ENCODE measurements around the gene ITPR2.
"Not testable (repeated sequence)": the region's sequence is repeated elsewhere in the genome, so short reads cannot be mapped to it uniquely, and the experiment has no call there.

The ITPR2 gene

DNA sequence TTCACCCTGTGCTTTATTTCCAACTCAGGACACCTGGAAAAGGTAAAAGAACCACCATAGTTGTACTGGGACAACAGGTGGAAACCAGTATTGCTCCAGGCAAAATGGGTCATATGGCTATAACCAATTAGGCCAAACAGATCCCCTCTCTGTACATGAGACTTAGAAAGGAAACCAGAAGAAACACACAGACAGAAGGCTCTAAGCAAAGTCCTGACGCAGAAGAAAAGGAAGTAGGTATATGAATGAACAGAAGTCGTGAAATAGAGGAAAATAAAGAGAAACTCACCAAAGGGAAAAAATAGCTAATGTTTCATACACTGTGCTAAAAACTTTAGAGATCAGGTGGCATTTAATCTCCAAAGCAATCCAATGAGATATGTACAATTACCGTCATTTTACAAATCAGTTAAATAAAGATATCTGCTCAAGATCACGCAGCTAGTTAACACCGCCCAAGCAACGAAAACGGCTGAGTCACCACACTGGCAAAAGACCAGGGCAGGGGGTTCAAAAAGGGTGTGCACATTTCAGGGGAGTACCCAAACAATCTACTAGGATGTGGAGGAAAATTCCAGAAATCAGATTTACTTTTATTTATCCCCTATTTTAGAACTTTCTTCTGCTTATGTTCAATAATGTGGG, 82.3 kb downstream of the ITPR2 start:
- no peak for DNase-seq

DNA sequence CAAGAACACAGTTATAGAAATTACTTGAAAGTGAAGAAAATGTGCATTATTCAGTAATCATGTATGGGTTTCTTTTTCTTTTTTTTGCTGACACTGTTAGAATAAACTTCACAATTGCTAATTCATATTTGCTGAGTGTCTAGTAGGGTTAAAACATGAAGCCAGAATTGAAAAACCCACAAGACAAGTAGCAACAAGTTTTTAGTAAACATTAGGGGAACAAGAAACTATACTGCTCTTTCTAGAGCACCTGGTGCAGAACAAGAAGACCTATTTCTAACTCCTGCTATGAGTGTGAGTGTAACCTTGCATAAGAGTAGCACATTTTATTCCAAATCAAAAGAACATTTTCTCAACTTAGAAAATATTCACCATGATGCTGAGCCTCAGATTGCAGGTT, 83.2 kb downstream of the ITPR2 start:
- DNase-seq: no peak

DNA sequence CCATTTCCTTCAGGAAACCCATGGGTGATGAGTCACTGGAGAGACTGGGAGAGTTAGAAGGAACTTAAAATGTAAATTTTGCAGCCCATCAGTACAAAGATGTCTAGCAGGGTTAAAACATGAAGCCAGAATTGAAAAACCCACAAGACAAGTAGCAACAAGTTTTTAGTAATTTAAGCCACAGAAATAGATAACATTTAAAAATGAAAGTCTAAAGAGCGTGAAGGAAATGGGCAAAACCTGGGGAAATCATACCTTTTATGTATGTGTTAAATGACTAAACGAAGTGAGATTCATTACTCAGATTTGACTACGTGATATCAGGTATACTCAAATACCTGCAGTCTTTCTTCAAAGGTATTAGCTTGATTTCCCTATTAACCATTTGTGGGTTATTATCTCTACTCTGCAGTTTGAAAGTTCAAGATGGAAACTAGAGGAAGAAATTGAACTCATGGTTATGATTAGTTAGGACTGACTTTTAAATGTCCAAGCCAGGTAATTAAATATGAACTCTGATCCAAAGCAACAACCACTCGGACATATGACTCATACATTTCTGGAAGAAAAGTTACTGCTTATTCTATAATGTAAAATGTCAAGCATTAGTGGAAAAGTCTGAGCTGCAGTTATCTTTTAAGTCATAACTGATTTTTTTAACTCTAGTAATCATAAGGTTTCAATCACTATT, 84.1 kb downstream of the ITPR2 start:
- no peak for DNase-seq

DNA sequence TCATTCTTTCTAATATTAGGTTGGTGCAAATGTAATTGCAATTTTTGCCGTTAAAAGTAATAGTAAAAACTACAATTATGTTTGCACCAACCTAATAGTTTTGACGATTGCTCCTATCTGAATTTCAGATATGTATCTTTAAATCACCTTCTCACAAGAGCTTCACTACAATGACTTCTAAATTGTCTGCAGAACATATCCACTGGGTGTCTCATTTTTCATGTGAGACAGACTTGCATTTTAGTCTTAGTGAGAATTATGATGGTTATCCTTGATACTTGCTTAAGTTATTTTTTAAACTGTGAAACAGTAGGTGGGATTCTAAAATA, 84.6 kb downstream of the ITPR2 start:
- no peak for DNase-seq

DNA sequence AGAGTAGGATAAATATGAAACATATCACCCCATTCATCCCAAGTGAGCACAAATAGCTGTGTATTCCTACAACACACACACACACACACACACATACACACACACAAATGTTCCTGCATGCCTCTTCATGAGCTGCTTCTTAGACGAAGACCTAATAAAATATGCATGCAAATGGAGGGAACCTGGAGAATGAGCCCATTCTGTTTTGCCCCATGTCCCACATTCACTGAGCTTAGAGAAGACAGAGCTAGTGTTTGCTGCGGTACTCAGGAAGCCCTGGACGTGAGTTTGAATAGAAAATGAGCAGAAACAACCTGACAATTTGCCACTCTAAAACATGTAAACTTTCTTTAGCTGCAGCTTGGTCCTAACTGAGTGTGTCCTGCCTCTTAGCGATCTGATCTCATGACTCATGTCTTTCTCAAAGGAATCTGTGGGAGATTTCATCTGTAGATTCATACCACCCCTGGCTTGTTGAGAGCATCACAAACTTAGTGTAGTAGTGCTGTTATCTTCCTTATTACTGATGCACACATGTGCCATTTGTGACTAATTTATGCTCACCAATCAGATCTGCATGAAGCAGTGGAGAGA, 86.8 kb downstream of the ITPR2 start:
- no peak for DNase-seq

DNA sequence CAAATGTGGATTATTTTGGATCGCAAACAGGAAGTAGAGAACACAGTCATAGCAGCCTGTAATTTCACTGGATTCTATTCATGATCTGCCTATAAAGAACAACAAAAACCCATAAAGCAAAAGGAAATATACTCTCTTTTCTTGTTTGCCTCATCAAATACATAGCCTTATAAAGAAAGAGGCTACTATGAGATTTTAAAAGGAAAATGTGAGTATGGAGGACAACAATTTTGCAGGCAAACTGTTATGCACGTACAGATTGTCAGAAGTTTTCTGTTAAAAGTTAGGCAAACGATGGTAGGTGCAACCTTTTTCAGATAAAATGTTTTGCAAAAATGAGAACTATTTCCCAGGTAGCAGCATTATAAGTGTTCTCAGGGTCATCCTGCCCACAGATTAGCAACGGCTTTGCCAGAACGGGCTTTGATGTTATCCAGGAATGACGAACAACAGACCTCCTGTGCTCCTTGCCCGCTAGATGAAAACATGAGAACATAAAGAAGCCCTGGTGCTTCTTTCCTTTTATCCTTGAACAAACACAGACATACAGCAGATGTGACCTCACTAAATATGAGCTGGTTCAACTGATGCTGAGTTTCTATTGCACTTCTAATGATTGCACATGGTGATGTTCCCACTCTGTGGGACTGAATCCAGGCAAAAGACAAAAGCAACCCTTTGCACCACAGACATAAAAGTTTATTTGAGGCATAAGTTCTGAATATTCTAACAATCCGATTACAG, 88.1 kb downstream of the ITPR2 start:
- DNase-seq: no peak

DNA sequence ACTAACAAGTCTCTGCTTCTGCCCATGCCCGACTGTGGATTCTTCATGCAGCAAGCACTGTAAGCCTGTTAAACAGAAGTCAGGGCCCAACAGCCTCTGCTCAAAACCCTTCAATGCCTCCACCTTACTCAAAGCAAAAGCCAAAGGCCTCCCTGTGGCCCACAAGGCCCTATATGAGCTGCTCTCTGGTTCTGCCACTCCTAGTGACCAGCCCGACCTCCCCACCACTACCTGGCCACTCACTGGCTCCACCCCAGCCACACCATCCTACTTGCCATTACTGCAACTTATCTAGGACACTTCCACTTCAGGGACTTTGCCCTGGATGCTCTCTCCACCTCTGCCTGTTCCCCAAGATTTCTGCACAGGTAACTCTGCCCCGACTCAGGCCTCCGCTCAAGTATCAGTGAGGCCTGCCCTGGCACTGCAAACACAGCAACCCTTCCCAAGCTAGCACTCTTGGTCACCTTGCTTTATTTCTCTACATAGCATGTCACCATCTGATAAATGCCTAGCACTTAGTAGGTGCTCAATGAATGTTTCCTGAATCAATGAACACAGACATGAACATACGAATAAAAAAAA, 88.9 kb downstream of the ITPR2 start:
- no peak for DNase-seq

DNA sequence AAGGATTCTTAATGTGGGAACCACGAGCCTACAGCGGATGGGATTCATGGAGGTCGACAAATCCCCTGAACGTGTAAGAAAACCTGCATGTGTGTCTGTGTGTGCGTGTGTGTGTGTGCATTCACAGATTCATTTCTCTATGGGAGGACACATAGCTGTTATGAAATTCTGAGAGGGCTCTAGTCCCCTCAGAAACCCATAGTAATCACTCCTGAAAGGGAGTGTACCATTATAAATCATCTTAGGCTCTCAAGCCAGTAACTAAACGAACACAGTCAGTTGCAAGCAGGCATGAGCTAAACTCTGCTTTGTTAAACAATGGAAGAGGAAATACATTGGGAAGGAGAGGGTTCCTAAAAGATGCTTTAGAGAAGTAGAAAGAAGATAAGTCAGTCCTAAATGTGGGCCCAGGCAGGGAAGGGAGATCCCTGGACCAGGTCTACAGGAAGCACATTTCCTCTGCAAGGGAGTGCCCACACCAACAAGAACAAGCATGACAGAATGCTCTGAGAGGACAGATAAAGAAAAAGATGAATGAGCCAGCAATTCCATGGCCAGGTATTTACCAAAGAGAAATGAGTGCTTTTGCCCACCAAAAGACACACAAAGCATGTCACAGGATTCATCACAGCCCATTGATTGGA, 91.3 kb downstream of the ITPR2 start:
- no peak for DNase-seq

DNA sequence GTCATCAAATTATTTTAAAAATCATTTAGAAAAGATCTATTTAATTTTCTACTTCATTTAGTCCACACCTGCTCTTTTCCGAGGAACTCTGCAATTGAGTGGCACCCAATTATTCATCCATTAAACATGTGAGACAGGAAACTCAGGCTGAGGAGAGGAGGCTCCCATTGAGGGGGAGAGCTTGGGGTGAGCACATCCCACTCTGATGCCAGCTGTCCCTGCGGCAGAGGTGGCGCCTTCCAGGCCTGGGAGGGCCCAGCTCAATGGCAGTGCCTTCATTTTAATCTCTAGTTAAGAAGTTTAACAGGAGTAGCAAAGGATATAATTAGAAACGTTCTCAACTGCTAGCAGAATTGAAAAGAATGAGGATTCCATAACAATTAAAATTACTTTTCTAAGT, 92.0 kb downstream of the ITPR2 start:
- DNase-seq: no peak

DNA sequence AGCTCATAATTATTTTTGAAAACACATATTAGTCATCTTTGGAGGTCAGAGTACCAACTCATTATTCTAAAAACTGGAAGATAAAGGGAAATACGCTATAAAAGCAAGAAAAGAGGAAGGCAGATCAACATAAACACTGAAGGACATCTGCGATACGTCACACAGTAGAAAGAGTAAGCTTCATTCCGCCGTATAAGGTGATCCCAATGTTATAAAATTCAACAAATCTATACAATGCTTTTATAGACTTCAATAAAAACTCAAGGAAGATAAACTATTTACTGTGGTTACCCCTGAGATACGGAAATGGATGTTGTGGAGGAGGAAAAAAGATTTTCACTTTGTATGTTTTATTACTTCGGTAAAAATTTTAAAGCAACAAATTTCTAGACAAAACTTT, 92.6 kb downstream of the ITPR2 start:
- DNase-seq: no peak

DNA sequence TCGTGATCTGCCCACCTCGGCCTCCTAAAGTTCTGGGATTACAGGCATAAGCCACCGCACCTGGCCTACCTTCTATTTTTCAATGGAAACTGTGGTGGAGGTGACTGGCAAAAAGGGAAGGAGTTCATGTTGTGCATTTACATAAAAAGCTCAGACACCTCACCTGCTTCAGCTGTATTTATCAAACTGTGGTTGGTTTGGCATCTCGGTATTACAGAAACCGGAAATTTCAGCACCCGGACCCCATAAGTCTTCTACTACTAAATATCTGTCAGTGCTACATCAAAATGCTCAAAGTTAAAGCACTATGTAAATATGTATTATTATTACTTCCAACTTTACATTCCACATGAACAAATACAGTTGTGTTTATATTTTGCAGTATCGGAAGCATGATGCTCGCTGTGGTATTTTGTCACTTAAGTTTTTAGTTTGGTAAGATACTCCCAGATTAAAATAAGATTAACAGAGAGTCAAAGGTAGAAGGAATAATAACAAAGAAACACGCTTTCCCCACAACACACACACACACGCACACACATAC, 95.4 kb downstream of the ITPR2 start:
- no peak for DNase-seq

DNA sequence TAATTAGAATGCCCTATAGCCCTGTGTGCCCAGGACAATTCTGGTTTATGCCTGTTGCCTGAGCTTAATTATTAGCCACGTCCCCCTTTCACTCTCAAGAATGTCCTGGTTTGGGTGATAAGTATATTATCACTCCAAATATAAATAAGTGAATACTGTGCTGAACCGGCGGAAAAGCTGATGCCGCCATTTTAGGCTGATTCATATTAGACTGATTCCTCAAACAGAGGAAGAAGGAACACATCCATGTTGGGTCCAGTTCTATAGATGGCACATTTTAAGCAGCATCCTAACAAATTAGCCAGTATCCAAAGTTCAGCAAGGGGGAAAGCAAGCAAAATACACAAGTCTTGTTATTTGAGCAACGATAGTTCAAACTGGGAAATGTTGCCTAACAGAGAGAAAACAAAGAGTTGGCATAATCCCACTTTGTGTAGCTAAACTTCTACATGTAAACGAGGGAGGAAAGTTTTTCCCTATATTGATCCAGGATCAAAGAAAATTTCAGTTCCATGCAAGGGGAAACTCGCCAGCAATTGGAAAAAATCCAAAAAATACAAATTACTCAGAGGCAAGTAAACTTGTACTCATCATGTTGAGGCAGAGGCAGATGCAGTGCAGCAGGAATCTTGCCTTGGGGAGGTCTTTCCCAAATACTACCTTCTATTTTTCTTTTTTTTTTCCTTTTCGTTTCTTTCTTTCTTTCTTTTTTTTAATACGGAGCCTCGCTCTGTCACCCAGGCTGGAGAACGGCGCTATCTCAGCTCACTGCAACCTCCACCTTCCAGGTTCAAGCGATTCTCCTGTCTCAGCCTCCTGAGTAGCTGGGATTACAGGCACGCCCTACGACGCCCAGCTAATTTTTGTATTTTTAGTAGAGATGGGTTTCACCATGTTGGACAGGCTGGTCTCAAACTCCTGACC, 96.2 kb downstream of the ITPR2 start:
- DNase-seq: no peak

DNA sequence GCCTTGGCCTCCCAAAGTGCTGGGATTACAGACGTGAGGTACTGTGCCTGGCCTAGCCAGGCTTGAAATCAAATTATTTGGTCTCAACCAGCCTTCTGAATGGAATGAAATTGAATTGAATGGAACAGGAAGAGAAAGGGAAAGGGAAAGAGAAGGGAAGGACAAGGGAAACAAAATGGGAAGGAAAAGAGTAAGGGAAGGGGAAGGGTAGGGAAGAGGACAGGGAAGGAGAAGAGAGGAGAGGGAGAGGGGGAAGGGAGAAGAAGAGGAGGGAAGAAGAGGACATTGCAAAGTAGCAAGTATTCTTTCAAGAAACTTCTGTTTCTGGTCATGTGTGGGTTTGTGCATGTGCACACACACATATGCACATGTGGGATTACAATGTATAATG, 97.8 kb downstream of the ITPR2 start:
- no peak for DNase-seq

DNA sequence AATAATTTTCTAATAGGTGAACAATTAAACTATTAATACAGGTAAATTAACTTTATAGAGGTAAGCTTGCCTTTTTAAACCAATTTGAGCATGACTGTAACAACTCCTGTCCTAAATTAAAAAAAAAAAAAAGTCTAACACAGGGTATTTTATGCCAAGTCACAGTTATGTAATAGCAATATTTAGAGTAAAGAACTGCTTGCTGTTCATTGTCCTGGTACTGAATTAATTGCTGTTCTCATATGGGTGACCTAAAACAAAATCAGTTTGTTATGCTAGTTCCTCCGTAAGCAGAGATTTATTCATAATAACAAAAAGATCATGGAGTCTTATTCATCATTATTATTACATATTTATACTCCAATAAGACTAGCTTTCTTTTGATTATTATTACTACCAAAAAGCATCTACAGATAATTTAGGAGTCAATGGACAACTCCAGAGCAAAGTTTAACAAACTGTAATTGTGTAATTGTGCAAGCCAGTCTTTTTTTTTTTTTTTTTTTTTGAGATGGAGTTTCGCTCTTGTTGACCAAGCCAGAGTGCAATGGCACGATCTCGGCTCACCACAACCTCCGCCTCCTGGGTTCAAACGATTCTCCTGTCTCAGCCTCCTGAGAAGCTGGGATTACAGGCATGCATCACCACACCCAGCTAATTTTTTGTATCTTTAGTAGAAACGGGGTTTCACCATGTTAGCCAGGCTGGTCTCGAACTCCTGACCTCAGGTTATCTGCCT, 98.3 kb downstream of the ITPR2 start:
- no peak for DNase-seq

DNA sequence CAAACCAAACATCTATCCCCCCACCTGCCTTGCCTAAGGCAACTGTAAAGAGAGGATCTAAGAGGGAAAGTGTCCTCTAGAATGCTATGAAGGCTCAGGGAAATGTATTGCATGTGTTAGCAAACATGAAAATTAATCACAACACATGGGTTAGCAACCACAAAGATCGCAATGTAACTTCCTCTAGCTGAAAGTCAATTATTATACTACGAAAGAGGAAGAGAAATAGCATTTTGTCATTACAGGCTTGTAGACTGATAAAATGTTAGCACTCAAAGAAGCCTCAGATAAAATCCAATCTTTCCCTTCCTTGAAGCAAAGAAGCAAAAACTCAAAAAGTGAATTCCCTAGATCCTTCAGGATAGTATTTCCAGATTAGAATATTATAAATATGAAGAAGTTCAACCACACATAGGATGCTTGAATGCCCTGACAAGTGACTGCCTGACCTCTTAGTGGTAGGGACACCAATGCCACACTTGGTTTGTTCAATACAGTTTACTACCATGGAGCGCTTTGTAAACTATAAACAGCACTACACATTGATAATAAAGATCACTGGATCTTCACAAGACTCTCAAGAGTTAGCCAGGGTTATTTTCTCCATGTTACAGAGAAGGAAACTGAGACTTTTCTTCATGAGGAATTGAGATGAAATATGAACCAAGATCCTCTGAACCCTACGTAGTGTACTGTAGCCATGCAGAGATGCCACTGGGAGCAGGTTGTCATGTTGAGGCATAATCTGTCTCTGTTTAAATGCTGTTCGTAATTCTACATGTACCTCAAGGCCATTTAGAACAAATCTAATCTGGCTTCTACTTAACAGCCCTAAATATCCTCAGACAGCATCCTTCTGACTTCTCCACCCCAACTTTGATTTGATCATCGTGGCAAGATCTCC, 100.7 kb downstream of the ITPR2 start:
- no peak for DNase-seq

DNA sequence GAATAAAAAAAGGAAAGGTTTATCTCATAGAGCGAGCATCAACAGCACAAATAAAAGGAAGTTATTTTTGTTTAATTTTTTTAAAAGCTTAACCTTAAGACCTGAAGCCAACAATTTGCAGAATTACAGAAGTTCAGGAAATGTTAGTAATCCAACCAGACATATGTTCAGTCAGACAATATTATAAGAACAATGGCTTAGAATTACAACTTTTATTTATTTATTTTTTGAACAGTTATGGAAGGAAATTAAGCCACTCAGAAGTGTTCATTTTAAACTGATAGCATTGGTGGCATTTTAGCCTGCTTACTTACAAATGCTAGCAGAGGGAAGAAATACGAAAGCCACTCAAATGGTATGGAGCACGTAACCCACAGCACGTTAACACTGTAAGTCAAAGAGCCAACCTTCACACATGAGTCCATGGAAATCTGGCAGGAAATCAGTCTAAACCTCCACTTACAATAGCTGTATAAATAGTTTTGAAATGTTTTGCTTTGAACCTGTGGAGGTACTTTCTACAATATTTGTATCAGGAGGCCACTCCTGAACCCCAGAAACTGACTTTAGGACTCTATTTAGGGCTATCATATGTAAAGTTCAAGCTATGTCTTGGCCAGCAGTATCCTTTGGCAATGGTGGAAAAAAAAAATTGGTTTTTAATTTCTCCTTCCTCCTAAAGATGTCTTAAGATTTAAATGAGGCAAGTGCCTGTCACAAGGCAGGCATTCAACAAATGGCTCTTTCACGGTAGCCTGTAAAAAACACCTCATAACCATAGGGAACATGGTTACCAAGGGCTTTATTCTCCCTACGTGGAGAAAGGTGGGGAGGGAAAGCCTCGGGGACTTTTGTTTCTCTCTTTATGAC, 102.3 kb downstream of the ITPR2 start:
- DNase-seq: no peak

DNA sequence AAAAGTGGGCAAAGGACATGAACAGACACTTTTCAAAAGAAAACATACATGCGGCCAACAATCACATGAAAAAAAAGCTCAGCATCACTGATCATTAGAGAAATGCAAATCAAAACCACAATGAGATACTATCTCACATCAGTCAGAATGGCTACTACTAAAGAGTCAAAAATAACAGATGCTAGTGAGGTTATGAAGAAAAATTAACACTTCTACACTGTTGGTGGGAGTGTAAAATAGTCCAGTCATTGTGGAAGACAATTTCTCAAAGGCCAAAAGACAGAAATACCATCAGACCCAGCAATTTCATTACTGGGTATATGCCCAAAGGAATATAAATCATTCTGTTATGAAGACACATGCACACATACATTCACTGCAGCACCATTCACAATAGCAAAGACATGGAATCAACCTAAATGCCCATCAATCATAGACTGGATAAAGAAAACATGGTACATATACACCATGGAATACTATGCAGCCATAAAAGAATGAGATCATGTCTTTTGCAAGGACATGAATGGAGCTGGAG, 103.8 kb downstream of the ITPR2 start:
- not testable (repeated sequence) for DNase-seq

Data from NK-92 treated with Interleukin-12 subunit alpha and Interleukin-12 subunit beta, amount 100 ng/mL, for 24 hours (cell line).